SJCRH30 (cell line): Measurements from ENCODE around the gene GBX1. TPM values are rescaled to one million over a fixed set of nuclear protein-coding genes. Genes with fewer than 3 reads are reported as not detected.
A peak's percentile ranks its signal among the peaks of the same experiment; 100 is the strongest.

Experiments
- DNase-seq, 2 experiments: peaks; one replicate each; pipeline ENCODE4 v3.0.0-alpha.2; 2015 to 2020
- H3K27ac ChIP-seq: fragments of 250-450 bp; sonication (Bioruptor Pico); 2 replicates; pipeline ENCODE4 v1.5.1; 2020; ENCODE audit warnings: mild to moderate bottlenecking, moderate library complexity
- H3K27me3 ChIP-seq: fragments of 250-450 bp; sonication (Bioruptor Pico); 2 replicates; pipeline ENCODE4 v1.5.1; 2020; ENCODE audit warnings: mild to moderate bottlenecking, moderate library complexity
- H3K36me3 ChIP-seq: fragments of 250-450 bp; sonication (Bioruptor Pico); 2 replicates; pipeline ENCODE4 v1.5.1; 2020; ENCODE audit warnings: mild to moderate bottlenecking, moderate library complexity
- H3K4me1 ChIP-seq: fragments of 250-450 bp; sonication (Bioruptor Pico); 2 replicates; pipeline ENCODE4 v1.5.1; 2020; ENCODE audit warnings: mild to moderate bottlenecking, moderate library complexity
- H3K4me3 ChIP-seq: fragments of 250-450 bp; sonication (Bioruptor Pico); 2 replicates; pipeline ENCODE4 v1.5.1; 2020; ENCODE audit warnings: mild to moderate bottlenecking, moderate library complexity
- H3K9me3 ChIP-seq: fragments of 250-450 bp; sonication (Bioruptor Pico); replicated peaks from 2 replicates; pipeline ENCODE4 v1.5.1; 2020; ENCODE audit warnings: mild to moderate bottlenecking, moderate library complexity
- total RNA-seq: library from RNA; depleted of rRNA; stranded (reverse); fragments of >200 nt; shearing (Covaris generic); gene quantifications from 2 replicates; pipeline ENCODE4 v1.2.3, GENCODE V29; 2014; rRNA removed

The GBX1 gene
- 0.48 and 0.95 TPM in 2 replicates for total RNA-seq

GRCh38 chr7:151167197-151167961 lies at the start of gene GBX1:
Gene GBX1 (minus strand): TSS chr7:151167694. CDS start chr7:151167548, 146 bp downstream.
- no peaks in the 10 kb centered on the region for H3K36me3 ChIP-seq
- H3K9me3 ChIP-seq: no peaks in the 10 kb centered on the region
- H3K4me3 ChIP-seq: peak within 1 kb of the TSS; percentile 57
- H3K27me3 ChIP-seq: peaks cover 39% of the 10 kb centered on the region
- H3K4me1 ChIP-seq: no peaks in the 10 kb centered on the region
- peak; percentile 47 to 61 for DNase-seq
- H3K27ac ChIP-seq: no peak within 1 kb of the TSS

GRCh38 chr7:151215396-151215795 lies 47.9 kb upstream of the GBX1 start:
- H3K4me3 ChIP-seq: no peak overlapping the region
- H3K36me3 ChIP-seq: peaks cover 59% of the 10 kb centered on the region
- no peak for DNase-seq
- H3K27me3 ChIP-seq: no peaks in the 10 kb centered on the region
- H3K4me1 ChIP-seq: no peaks in the 10 kb centered on the region
- no peaks in the 10 kb centered on the region for H3K9me3 ChIP-seq
- no peak overlapping the region for H3K27ac ChIP-seq

- Histone ChIP-seq H3K27ac (no peak overlapping the region), H3K4me1 (no peaks in the 10 kb centered on the region), H3K36me3 (peaks cover 50% of the 10 kb centered on the region), H3K4me3 (no peak overlapping the region), H3K27me3 (no peaks in the 10 kb centered on the region), H3K9me3 (no peaks in the 10 kb centered on the region)
- no peak for DNase-seq
These were observed 46.3 kb upstream of the GBX1 start for GRCh38 chr7:151213826-151214225.

- H3K27ac ChIP-seq: no peak overlapping the region
- H3K4me3 ChIP-seq: no peak overlapping the region
- H3K27me3 ChIP-seq: peaks cover 4% of the 10 kb centered on the region
- no peaks in the 10 kb centered on the region for H3K4me1 ChIP-seq
- H3K9me3 ChIP-seq: no peaks in the 10 kb centered on the region
- no peak for DNase-seq
- H3K36me3 ChIP-seq: peaks cover 39% of the 10 kb centered on the region
These were observed 45.1 kb upstream of the GBX1 start for GRCh38 chr7:151212626-151213025.

GRCh38 chr7:151211155-151211772 lies 43.8 kb upstream of the GBX1 start:
- H3K4me1 ChIP-seq: no peaks in the 10 kb centered on the region
- H3K9me3 ChIP-seq: no peaks in the 10 kb centered on the region

GRCh38 chr7:151210087-151210854 lies 42.8 kb upstream of the GBX1 start, which contains the start of gene H2BK1:
Gene H2BK1 (minus strand): TSS chr7:151210488. CDS start chr7:151210318, 170 bp downstream.
- H3K4me1 ChIP-seq: no peaks in the 10 kb centered on the region
- DNase-seq: no peak
- H3K4me3 ChIP-seq: no peak within 1 kb of the TSS
- H3K9me3 ChIP-seq: no peaks in the 10 kb centered on the region
- no peak within 1 kb of the TSS for H3K27ac ChIP-seq
- peaks cover 9% of the 10 kb centered on the region for H3K27me3 ChIP-seq
- H3K36me3 ChIP-seq: peaks cover 23% of the 10 kb centered on the region

More at GRCh38 chr7:151211155-151211772, 43.8 kb upstream of the GBX1 start:
- DNase-seq: no peak
- no peak overlapping the region for H3K4me3 ChIP-seq
- H3K27ac ChIP-seq: no peak overlapping the region
- peaks cover 33% of the 10 kb centered on the region for H3K36me3 ChIP-seq
- H3K27me3 ChIP-seq: peaks cover 7% of the 10 kb centered on the region

GRCh38 chr7:151209588-151209987 lies 42.1 kb upstream of the GBX1 start:
- peaks cover 16% of the 10 kb centered on the region for H3K36me3 ChIP-seq
- no peak for DNase-seq
- no peaks in the 10 kb centered on the region for H3K4me1 ChIP-seq
- H3K4me3 ChIP-seq: no peak overlapping the region
- H3K9me3 ChIP-seq: no peaks in the 10 kb centered on the region
- peaks cover 12% of the 10 kb centered on the region for H3K27me3 ChIP-seq
- no peak overlapping the region for H3K27ac ChIP-seq

- no peak for DNase-seq
- Histone ChIP-seq H3K36me3 (peaks cover 10% of the 10 kb centered on the region; the same call in 1 of the 2 replicates), H3K9me3 (no peaks in the 10 kb centered on the region), H3K4me3 (no peak overlapping the region), H3K27ac (no peak overlapping the region), H3K27me3 (peaks cover 12% of the 10 kb centered on the region), H3K4me1 (no peaks in the 10 kb centered on the region)
These were observed 40.9 kb upstream of the GBX1 start for GRCh38 chr7:151208253-151208862.

GRCh38 chr7:151207804-151208203 lies 40.3 kb upstream of the GBX1 start:
- H3K27me3 ChIP-seq: peaks cover 12% of the 10 kb centered on the region
- H3K4me1 ChIP-seq: no peaks in the 10 kb centered on the region
- no peak overlapping the region for H3K4me3 ChIP-seq
- H3K9me3 ChIP-seq: no peaks in the 10 kb centered on the region
- no peak for DNase-seq
- no peak overlapping the region for H3K27ac ChIP-seq
- H3K36me3 ChIP-seq: peaks cover 4% of the 10 kb centered on the region; the same call in 1 of the 2 replicates

- Histone ChIP-seq H3K27me3 (peaks cover 12% of the 10 kb centered on the region), H3K4me1 (no peaks in the 10 kb centered on the region), H3K9me3 (no peaks in the 10 kb centered on the region), H3K4me3 (no peak overlapping the region), H3K36me3 (peaks cover 4% of the 10 kb centered on the region; the same call in 1 of the 2 replicates), H3K27ac (no peak overlapping the region)
- DNase-seq: no peak
These were observed 39.8 kb upstream of the GBX1 start for GRCh38 chr7:151207315-151207714.

GRCh38 chr7:151206914-151207313 lies 39.4 kb upstream of the GBX1 start:
- no peak for DNase-seq
- H3K27me3 ChIP-seq: peaks cover 15% of the 10 kb centered on the region
- no peak overlapping the region for H3K4me3 ChIP-seq
- no peaks in the 10 kb centered on the region for H3K36me3 ChIP-seq
- H3K27ac ChIP-seq: no peak overlapping the region
- no peaks in the 10 kb centered on the region for H3K4me1 ChIP-seq
- H3K9me3 ChIP-seq: no peaks in the 10 kb centered on the region

- Histone ChIP-seq H3K27ac (no peak overlapping the region), H3K4me1 (no peaks in the 10 kb centered on the region), H3K27me3 (peaks cover 22% of the 10 kb centered on the region), H3K9me3 (no peaks in the 10 kb centered on the region), H3K4me3 (no peak overlapping the region), H3K36me3 (no peaks in the 10 kb centered on the region)
- no peak for DNase-seq
These were observed 38.2 kb upstream of the GBX1 start for GRCh38 chr7:151205730-151206129.

GRCh38 chr7:151204383-151205032 lies 37.0 kb upstream of the GBX1 start:
- H3K9me3 ChIP-seq: no peaks in the 10 kb centered on the region
- H3K4me3 ChIP-seq: no peak overlapping the region
- no peak overlapping the region for H3K27ac ChIP-seq
- no peaks in the 10 kb centered on the region for H3K36me3 ChIP-seq
- DNase-seq: no peak
- H3K4me1 ChIP-seq: no peaks in the 10 kb centered on the region
- peaks cover 33% of the 10 kb centered on the region for H3K27me3 ChIP-seq

GRCh38 chr7:151202836-151203235 lies 35.3 kb upstream of the GBX1 start:
- no peak for DNase-seq
- Histone ChIP-seq H3K4me3 (no peak overlapping the region), H3K36me3 (no peaks in the 10 kb centered on the region), H3K27me3 (peaks cover 44% of the 10 kb centered on the region), H3K27ac (no peak overlapping the region), H3K9me3 (no peaks in the 10 kb centered on the region), H3K4me1 (no peaks in the 10 kb centered on the region)
